Measurements from ENCODE around the gene FSD1L. TPM values are rescaled to one million over a fixed set of nuclear protein-coding genes. Genes with fewer than 3 reads are reported as not detected.
"Not testable (repeated sequence)": the region's sequence is repeated elsewhere in the genome, so short reads cannot be mapped to it uniquely, and the experiment has no call there.

Gene FSD1L
- total RNA-seq, 2 donors from 2014 or later = 13.4 to 14.3 TPM

- Histone ChIP-seq H3K4me1 (ENCODE audit: control insufficient read depth, insufficient read depth, low read length) (no peaks in the 10 kb centered on the region), H3K4me3 (ENCODE audit: low read length) (no peak overlapping the region), H3K27me3 (ENCODE audit: control insufficient read depth, insufficient read depth, low read length, poor library complexity, severe bottlenecking) (no peaks in the 10 kb centered on the region), H3K9ac (ENCODE audit: extremely low read depth, low read length, poor library complexity, severe bottlenecking) (no peak overlapping the region), H3K36me3 (ENCODE audit: control insufficient read depth, insufficient read depth, low read length) (peaks cover 12% of the 10 kb centered on the region), H3K9me3 (ENCODE audit: control insufficient read depth, low read length) (no peaks in the 10 kb centered on the region), H3K27ac (ENCODE audit: low read depth, low read length) (no peak overlapping the region)
- H3K36me3 Mint-ChIP-seq (ENCODE audit: low read depth) = peaks cover 20% of the 10 kb centered on the region
- H3K27ac Mint-ChIP-seq = no peak overlapping the region
- DNase-seq = no peak
- TF ChIP-seq, protein P1, sequence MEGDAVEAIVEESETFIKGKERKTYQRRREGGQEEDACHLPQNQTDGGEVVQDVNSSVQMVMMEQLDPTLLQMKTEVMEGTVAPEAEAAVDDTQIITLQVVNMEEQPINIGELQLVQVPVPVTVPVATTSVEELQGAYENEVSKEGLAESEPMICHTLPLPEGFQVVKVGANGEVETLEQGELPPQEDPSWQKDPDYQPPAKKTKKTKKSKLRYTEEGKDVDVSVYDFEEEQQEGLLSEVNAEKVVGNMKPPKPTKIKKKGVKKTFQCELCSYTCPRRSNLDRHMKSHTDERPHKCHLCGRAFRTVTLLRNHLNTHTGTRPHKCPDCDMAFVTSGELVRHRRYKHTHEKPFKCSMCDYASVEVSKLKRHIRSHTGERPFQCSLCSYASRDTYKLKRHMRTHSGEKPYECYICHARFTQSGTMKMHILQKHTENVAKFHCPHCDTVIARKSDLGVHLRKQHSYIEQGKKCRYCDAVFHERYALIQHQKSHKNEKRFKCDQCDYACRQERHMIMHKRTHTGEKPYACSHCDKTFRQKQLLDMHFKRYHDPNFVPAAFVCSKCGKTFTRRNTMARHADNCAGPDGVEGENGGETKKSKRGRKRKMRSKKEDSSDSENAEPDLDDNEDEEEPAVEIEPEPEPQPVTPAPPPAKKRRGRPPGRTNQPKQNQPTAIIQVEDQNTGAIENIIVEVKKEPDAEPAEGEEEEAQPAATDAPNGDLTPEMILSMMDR (conservative IDR thresholded peaks at IDR 0.05) = no peak
- H3K27me3 Mint-ChIP-seq (ENCODE audit: insufficient read depth) = no peaks in the 10 kb centered on the region
- no peaks in the 10 kb centered on the region for H3K4me1 Mint-ChIP-seq
- H3K9me3 Mint-ChIP-seq = peaks cover 20% of the 10 kb centered on the region
- H3K4me3 Mint-ChIP-seq = no peak overlapping the region
Measured at GRCh38 chr9:105572455-105572854, 124.6 kb downstream of the FSD1L start.

- H3K9ac ChIP-seq (ENCODE audit: extremely low read depth, low read length, poor library complexity, severe bottlenecking); H3K4me1 ChIP-seq (ENCODE audit: control insufficient read depth, insufficient read depth, low read length); H3K27me3 Mint-ChIP-seq (ENCODE audit: insufficient read depth); H3K27ac Mint-ChIP-seq; H3K4me1 Mint-ChIP-seq; H3K36me3 ChIP-seq (ENCODE audit: control insufficient read depth, insufficient read depth, low read length); H3K9me3 ChIP-seq (ENCODE audit: control insufficient read depth, low read length); H3K4me3 Mint-ChIP-seq; H3K4me3 ChIP-seq (ENCODE audit: low read length); DNase-seq; H3K27me3 ChIP-seq (ENCODE audit: control insufficient read depth, insufficient read depth, low read length, poor library complexity, severe bottlenecking); H3K27ac ChIP-seq (ENCODE audit: low read depth, low read length): not testable (repeated sequence)
- peaks cover 13% of the 10 kb centered on the region for H3K9me3 Mint-ChIP-seq
- WGBS, 2 experiments (ENCODE audit: insufficient coverage in 1 of 2, insufficient read length in 1 of 2) = 98 to 100% methylated on average over 2 to 4 of the region's 6 CpGs
- peaks cover 20% of the 10 kb centered on the region for H3K36me3 Mint-ChIP-seq (ENCODE audit: low read depth)
Measured at GRCh38 chr9:105579952-105580351, 132.1 kb downstream of the FSD1L start.

- H3K4me3 ChIP-seq (ENCODE audit: low read length); H3K27ac ChIP-seq (ENCODE audit: low read depth, low read length): not testable (repeated sequence)
Measured at GRCh38 chr9:105581550-105581949, 133.7 kb downstream of the FSD1L start.

GRCh38 chr9:105593145-105593544 is 145.3 kb downstream of the FSD1L start:
- Histone ChIP-seq H3K9me3 (ENCODE audit: control insufficient read depth, low read length) (peaks cover 28% of the 10 kb centered on the region), H3K4me3 (ENCODE audit: low read length) (no peak overlapping the region), H3K4me1 (ENCODE audit: control insufficient read depth, insufficient read depth, low read length) (no peaks in the 10 kb centered on the region), H3K9ac (ENCODE audit: extremely low read depth, low read length, poor library complexity, severe bottlenecking) (no peak overlapping the region), H3K27me3 (ENCODE audit: control insufficient read depth, insufficient read depth, low read length, poor library complexity, severe bottlenecking) (no peaks in the 10 kb centered on the region), H3K27ac (ENCODE audit: low read depth, low read length) (no peak overlapping the region), H3K36me3 (ENCODE audit: control insufficient read depth, insufficient read depth, low read length) (peaks cover 12% of the 10 kb centered on the region)
- TF ChIP-seq, protein P1 (conservative IDR thresholded peaks at IDR 0.05) = no peak
- H3K27ac Mint-ChIP-seq = no peak overlapping the region
- H3K4me1 Mint-ChIP-seq = no peaks in the 10 kb centered on the region
- peaks cover 3% of the 10 kb centered on the region for H3K9me3 Mint-ChIP-seq
- H3K36me3 Mint-ChIP-seq (ENCODE audit: low read depth) = peaks cover 25% of the 10 kb centered on the region
- DNase-seq = no peak
- no peak overlapping the region for H3K4me3 Mint-ChIP-seq
- WGBS, 2 experiments (ENCODE audit: insufficient coverage in 1 of 2, insufficient read length in 1 of 2) = 81% methylated on average over 3 of the region's 3 CpGs; no CpG with 5 or more reads in 1 of the 2 experiments
- H3K27me3 Mint-ChIP-seq (ENCODE audit: insufficient read depth) = no peaks in the 10 kb centered on the region

More at GRCh38 chr9:105581550-105581949, 133.7 kb downstream of the FSD1L start:
- H3K9me3 Mint-ChIP-seq; H3K36me3 Mint-ChIP-seq (ENCODE audit: low read depth); H3K9ac ChIP-seq (ENCODE audit: extremely low read depth, low read length, poor library complexity, severe bottlenecking); H3K4me1 ChIP-seq (ENCODE audit: control insufficient read depth, insufficient read depth, low read length); H3K36me3 ChIP-seq (ENCODE audit: control insufficient read depth, insufficient read depth, low read length); H3K9me3 ChIP-seq (ENCODE audit: control insufficient read depth, low read length); H3K27me3 ChIP-seq (ENCODE audit: control insufficient read depth, insufficient read depth, low read length, poor library complexity, severe bottlenecking); H3K27me3 Mint-ChIP-seq (ENCODE audit: insufficient read depth); H3K4me1 Mint-ChIP-seq: not testable (repeated sequence)
- WGBS, 2 experiments (ENCODE audit: insufficient coverage in 1 of 2, insufficient read length in 1 of 2) = 51% methylated on average over 16 of the region's 16 CpGs; no CpG with 5 or more reads in 1 of the 2 experiments
- Mint-ChIP-seq H3K27ac (peak overlapping the region; percentile 94), H3K4me3 (peak overlapping the region; percentile 56)
- DNase-seq = peak; percentile 65

Other genes with a start within 250 kb of the FSD1L start
- 10 to 100 TPM; 69.7 to 73.4 TPM for gene SLC44A1, start 203.4 kb upstream of the FSD1L start, total RNA-seq
- gene FKTN, start 110.1 kb downstream of the FSD1L start, total RNA-seq = 10 to 100 TPM; 11.7 to 20.8 TPM
- gene TAL2, start 214.4 kb downstream of the FSD1L start, total RNA-seq = 1 to 10 TPM; 4.1 to 7.0 TPM
- gene TMEM38B, start 246.5 kb downstream of the FSD1L start, total RNA-seq = 10 to 100 TPM; 24.7 to 48.0 TPM

Data from endodermal cell (in vitro differentiated cells).